ENCODE data around the gene TMOD2. TPM values are rescaled to one million over a fixed set of nuclear protein-coding genes. Genes with fewer than 3 reads are reported as not detected.

The TMOD2 gene
- total RNA-seq, 4 donors from 2014 or later = 7.1 to 14.1 (median 11.0) TPM

DNA sequence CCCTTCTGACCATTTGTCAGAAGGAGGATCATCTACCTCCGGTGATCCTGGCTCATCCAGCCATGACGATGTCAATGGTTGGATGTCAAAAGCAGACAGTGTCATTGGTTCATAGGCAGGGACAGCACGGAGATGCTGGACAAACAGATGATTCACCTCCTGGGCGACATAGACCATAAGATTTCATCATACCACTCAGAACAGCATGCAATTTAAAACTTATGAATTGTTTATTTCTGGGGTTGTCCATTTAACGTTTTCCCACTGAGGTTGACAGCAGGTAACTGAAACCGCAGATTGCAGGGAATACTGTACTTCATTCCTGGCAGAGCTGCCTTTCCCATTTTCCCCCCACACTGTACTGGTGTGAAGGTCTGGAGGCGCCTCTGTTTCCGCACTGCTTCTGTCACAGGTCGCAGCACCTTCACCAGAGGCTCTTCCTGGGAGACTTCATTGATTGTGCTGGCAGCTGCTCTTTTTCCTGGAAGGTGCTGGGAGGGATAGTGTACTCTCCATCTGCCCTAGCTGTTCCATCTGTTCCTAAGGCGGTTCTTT lies 45.5 kb downstream of the TMOD2 start:
- no peak overlapping the region for H3K4me3 ChIP-seq (replicated peaks in 1 of 3)
- DNase-seq = no peak
- no peaks in the 10 kb centered on the region for H3K36me3 ChIP-seq
- intact Hi-C loops (cut with DNase I) = no loop called here
- H3K27me3 ChIP-seq = no peaks in the 10 kb centered on the region
- peaks cover 0 to 14% of the 10 kb centered on the region in 2 donors for H3K4me1 ChIP-seq
- 92 to 94% methylated on average over 10 of the region's 10 CpGs for WGBS, 2 donors
- TF ChIP-seq, protein P1, sequence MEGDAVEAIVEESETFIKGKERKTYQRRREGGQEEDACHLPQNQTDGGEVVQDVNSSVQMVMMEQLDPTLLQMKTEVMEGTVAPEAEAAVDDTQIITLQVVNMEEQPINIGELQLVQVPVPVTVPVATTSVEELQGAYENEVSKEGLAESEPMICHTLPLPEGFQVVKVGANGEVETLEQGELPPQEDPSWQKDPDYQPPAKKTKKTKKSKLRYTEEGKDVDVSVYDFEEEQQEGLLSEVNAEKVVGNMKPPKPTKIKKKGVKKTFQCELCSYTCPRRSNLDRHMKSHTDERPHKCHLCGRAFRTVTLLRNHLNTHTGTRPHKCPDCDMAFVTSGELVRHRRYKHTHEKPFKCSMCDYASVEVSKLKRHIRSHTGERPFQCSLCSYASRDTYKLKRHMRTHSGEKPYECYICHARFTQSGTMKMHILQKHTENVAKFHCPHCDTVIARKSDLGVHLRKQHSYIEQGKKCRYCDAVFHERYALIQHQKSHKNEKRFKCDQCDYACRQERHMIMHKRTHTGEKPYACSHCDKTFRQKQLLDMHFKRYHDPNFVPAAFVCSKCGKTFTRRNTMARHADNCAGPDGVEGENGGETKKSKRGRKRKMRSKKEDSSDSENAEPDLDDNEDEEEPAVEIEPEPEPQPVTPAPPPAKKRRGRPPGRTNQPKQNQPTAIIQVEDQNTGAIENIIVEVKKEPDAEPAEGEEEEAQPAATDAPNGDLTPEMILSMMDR (IDR thresholded peaks at IDR 0.05) = no peak
- TF ChIP-seq POLR2A (IDR thresholded peaks at IDR 0.05) = no peak
- H3K27ac ChIP-seq = no peak overlapping the region
- no peaks in the 10 kb centered on the region for H3K9me3 ChIP-seq

DNA sequence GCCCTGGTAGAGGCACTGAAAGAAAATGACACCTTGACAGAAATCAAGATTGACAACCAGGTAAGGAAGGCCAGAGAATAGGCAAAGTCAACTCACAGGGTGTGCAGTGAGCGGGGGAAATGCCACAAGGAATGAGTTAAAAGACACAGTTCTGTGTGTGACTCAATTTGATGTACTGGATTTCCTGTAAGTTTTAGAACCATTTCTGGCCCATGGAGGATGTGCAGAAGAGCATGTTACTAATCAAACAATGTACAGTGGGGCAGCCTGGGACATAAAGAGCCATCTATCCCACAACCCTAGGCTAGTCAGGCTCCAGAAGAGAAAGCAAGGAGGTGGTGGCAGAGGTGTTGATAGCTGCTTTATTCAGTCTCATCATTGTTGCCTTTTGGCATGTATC lies 46.9 kb downstream of the TMOD2 start:
- H3K4me1 ChIP-seq = peaks cover 0 to 11% of the 10 kb centered on the region in 2 donors
- H3K27me3 ChIP-seq = no peaks in the 10 kb centered on the region
- TF ChIP-seq POLR2A (IDR thresholded peaks at IDR 0.05) = no peak
- TF ChIP-seq, protein P1 (IDR thresholded peaks at IDR 0.05) = no peak
- no peak overlapping the region for H3K27ac ChIP-seq
- WGBS, 2 donors = 92 to 97% methylated on average over 1 of the region's 1 CpG
- H3K36me3 ChIP-seq = no peaks in the 10 kb centered on the region
- no peaks in the 10 kb centered on the region for H3K9me3 ChIP-seq
- intact Hi-C loops (cut with DNase I) = no loop called here
- no peak overlapping the region for H3K4me3 ChIP-seq (replicated peaks in 1 of 3)
- no peak for DNase-seq

DNA sequence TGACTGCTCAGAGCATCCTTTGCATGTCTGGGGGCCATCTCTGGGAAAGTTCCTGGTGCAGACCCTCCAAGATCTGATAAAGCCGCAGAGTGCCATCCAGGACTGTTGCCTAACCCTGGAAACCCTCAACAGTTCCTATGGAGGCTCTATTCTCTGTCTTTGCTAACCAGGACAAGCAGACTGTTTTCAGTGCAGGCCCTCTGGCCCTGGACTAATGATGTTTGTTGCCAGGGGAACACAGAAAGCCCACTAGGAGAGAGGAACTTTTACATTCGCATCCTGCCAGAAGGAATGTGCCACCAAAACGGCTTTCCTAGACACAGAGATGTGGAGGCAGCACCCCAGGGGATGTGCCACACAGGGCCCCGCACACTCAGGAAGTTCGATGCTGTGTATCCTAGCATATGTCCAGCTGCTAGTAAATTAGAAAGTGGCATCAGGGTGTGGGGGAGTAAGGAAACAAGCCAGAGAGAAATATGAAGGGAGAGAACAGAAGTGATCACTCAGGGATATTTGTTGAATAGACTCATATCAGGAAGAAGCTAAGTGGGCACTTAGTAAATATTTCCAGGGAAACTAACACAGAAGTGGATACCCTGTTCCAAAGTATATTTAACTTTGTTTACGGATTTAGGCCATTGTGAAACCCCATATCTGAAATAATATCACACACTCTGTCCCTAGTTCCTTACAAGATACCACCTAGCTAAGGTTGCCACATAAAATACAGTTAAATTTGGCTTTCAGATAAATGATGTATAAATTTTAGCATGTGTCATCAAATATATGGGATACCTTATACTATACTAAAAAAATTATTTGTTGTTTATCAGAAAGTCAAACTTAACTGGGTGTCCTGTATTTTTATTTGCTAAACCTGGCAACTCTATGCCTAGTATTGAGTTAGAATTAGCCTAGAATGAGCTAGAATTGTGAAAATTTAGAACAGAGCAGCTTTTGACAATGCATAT lies 48.2 kb downstream of the TMOD2 start:
- no peak overlapping the region for H3K27ac ChIP-seq
- intact Hi-C loops (cut with DNase I) = no loop called here
- H3K9me3 ChIP-seq = no peaks in the 10 kb centered on the region
- DNase-seq = no peak
- H3K36me3 ChIP-seq = no peaks in the 10 kb centered on the region
- no peaks in the 10 kb centered on the region for H3K27me3 ChIP-seq
- WGBS, 2 donors = 78 to 82% methylated on average over 6 of the region's 6 CpGs
- H3K4me1 ChIP-seq = no peaks in the 10 kb centered on the region
- H3K4me3 ChIP-seq (replicated peaks in 1 of 3) = no peak overlapping the region
- no peak for TF ChIP-seq POLR2A (IDR thresholded peaks at IDR 0.05)
- TF ChIP-seq, protein P1 (IDR thresholded peaks at IDR 0.05) = no peak

DNA sequence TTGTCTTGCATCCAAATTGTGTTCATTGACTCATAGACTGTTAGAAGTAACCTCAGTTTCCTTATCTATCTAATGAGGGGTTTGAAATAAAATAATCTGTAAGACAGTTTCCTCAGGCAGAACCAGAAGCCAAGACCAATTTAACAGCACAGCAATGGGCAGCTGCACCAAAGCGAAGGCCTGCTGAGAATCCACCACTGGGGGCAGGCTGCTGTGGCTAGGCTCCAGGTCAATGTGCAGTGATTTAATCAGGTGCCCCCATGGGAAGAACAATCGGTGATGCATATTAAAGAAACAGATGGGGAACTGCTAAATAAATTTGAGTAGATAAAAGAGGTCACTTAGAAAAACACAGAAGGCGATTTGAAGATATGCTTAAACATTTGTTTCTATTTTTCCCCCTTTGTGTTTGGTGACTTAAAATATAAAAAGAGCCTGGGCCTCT lies 50.0 kb downstream of the TMOD2 start:
- peak; percentile 29 to 52 for DNase-seq
- H3K9me3 ChIP-seq = no peaks in the 10 kb centered on the region
- WGBS, 2 donors = 44 to 49% methylated on average over 3 of the region's 3 CpGs
- H3K4me3 ChIP-seq (replicated peaks in 1 of 3) = no peak overlapping the region
- TF ChIP-seq, protein P1 (IDR thresholded peaks at IDR 0.05) = peak in 4 of 6 experiments; percentile 24 to 65 (median 30)
- no peak for TF ChIP-seq POLR2A (IDR thresholded peaks at IDR 0.05)
- H3K27ac ChIP-seq = no peak overlapping the region
- H3K36me3 ChIP-seq = no peaks in the 10 kb centered on the region
- intact Hi-C loops (cut with DNase I) = no loop called here
- H3K27me3 ChIP-seq = no peaks in the 10 kb centered on the region
- H3K4me1 ChIP-seq = no peaks in the 10 kb centered on the region

DNA sequence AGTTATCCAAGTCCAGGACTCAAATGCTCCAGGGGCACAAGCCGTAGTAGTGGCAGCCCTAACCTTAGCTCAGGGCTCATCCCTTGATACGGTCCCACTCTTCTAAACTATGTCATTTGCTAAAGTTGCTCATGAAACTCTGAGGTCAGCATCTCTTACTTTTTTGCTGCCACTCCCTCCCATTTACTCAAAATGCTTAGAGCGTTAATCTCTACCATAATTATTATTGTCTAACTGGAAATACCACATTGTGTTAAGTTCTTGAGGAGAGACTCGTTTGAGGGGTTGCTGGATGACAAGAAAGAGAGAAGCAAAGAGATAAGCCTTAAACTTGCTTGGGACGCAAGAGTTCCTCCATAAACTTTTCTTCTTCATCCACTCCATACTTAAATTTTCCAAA lies 51.2 kb downstream of the TMOD2 start:
- Histone ChIP-seq H3K4me3 (replicated peaks in 1 of 3) (no peak overlapping the region), H3K27ac (no peak overlapping the region), H3K36me3 (peaks cover 0 to 5% of the 10 kb centered on the region in 2 donors), H3K27me3 (no peaks in the 10 kb centered on the region), H3K4me1 (no peaks in the 10 kb centered on the region), H3K9me3 (no peaks in the 10 kb centered on the region)
- 91 to 95% methylated on average over 5 of the region's 5 CpGs for WGBS, 2 donors
- no peak for TF ChIP-seq POLR2A (IDR thresholded peaks at IDR 0.05)
- TF ChIP-seq, protein P1 (IDR thresholded peaks at IDR 0.05) = no peak
- intact Hi-C loops (cut with DNase I) = no loop called here
- DNase-seq = no peak

Data from thyroid gland (tissue), 4 donors.